Measurements from ENCODE around the gene RHEB.

The RHEB gene

DNA sequence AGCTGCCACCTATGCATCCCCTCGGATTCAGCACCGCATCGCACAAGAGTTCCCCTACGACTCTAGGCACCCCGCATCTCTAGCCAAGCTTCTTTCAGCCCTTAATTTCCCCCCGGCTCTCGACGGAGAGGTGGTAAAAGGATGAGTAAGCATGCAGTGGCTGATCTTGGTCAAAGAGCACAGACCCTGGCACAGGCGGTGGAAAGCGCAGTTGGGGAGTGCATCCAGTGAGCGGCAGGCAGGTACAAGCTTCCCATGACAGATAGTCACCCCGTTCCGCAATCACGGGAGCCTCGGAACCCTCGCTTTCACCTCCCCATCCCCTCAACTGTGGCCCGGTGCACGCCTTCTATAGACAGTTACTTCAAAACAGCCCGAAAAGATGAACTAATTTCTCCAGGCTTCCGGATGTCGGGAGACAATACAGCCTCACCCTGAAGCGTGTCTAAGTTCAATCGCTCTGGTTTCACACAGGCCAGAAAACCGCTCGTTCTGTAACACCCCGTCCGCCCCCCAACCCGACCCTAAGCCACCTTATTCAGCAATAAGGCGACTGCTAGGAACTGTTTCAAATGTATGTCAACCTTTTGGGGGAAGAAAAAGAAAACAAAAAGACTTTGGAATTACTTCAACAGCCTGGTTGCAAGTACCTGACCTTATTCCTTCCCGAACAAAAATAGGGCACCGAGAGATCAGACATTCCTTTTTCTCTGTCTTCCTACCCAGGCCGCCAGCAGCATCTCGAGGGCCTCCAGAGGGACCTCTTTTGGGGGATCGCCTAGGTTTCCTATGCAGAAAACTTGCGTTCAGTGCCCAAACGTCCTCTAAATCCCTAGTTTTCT lies 1.4 kb downstream of the RHEB start:
- DNase-seq (ENCODE audit: extremely low read depth, low read depth), result no peak
- TF ChIP-seq, protein P1, sequence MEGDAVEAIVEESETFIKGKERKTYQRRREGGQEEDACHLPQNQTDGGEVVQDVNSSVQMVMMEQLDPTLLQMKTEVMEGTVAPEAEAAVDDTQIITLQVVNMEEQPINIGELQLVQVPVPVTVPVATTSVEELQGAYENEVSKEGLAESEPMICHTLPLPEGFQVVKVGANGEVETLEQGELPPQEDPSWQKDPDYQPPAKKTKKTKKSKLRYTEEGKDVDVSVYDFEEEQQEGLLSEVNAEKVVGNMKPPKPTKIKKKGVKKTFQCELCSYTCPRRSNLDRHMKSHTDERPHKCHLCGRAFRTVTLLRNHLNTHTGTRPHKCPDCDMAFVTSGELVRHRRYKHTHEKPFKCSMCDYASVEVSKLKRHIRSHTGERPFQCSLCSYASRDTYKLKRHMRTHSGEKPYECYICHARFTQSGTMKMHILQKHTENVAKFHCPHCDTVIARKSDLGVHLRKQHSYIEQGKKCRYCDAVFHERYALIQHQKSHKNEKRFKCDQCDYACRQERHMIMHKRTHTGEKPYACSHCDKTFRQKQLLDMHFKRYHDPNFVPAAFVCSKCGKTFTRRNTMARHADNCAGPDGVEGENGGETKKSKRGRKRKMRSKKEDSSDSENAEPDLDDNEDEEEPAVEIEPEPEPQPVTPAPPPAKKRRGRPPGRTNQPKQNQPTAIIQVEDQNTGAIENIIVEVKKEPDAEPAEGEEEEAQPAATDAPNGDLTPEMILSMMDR (IDR thresholded peaks at IDR 0.05; ENCODE audit: low read depth, low read length, missing control alignments), result no peak
- peak overlapping the region; percentile 95 for H3K4me3 ChIP-seq (replicated peaks; ENCODE audit: low read depth, low read length)

DNA sequence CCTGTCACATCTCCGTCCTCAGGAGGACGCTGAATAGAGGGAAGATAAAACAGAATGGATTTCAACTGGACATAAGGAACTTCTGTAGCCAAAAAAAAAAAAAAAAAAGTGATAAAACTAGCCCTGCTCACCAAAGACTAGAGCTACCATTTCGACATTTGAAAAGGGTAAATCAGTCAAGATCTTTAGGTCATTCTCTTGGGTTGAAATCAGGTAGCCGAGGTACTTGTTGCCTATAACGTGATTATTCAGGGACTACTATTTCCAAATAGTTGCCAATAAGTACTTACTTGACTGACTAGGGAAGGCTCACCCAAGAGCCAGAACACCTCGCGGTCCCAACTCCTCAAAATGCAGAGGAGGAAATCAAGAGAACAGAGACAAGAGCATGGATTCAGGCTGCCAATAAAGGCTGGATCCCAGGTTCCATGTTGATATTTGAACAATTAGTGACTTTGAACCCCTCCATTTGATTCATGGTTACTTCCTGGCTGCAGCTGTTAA lies 2.0 kb downstream of the RHEB start:
- H3K4me3 ChIP-seq (replicated peaks; ENCODE audit: low read depth, low read length), result peak overlapping the region; percentile 95
- TF ChIP-seq, protein P1 (IDR thresholded peaks at IDR 0.05; ENCODE audit: low read depth, low read length, missing control alignments), result no peak
- DNase-seq (ENCODE audit: extremely low read depth, low read depth), result no peak

DNA sequence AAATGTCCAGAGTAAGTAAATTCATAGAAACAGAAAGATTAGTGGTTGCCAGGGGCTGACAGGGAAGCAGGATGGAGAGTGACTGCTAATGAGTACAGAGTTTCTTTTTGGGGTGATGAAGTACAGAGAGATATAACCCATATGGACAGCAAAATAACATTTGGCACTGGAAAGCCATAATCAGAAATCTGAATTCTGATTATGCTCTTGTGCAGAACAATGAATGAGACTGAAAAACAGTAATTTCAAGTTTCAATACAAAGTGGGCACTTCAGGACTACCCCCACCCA lies 4.5 kb downstream of the RHEB start:
- TF ChIP-seq, protein P1 (IDR thresholded peaks at IDR 0.05; ENCODE audit: low read depth, low read length, missing control alignments), result no peak
- H3K4me3 ChIP-seq (replicated peaks; ENCODE audit: low read depth, low read length), result no peak overlapping the region
- no peak for DNase-seq (ENCODE audit: extremely low read depth, low read depth)

DNA sequence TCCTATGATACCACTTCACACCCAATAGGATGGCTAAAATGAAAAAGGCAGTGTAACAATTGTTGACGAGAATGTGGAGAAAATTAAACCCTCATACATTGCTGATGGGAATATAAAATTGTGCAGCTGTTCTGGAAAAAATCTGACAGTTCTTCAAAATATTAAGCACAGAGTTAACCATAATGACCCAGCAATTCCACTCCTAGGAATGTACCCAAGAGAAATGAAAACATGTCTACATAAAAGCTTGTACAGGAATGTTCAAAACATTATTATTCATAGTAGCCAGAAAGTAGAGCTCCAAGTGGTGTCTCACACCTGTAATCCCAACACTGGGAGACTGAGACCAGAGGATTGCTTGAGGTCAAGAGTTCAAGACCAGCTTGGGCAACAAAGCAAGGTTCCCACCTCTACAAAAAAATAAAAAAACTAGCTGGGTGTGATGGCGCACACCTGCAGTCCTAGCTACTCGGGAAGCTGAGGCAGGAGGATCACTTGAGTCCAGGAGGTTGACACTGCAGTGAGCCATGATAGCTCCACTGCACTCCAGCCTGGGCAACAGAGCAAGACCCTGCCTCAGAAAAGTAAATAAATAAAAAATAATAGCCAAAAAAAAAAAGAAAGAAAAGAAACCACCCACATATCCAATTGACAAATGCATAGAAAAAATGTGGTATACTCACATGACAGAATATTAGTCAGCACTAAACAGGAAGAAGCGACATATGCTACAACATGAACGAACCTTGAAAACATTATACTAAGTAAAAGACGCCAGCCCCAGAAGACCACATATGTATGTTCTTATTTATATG lies 5.0 kb downstream of the RHEB start:
- DNase-seq (ENCODE audit: extremely low read depth, low read depth), result no peak
- no peak overlapping the region for H3K4me3 ChIP-seq (replicated peaks; ENCODE audit: low read depth, low read length)
- TF ChIP-seq, protein P1 (IDR thresholded peaks at IDR 0.05; ENCODE audit: low read depth, low read length, missing control alignments), result no peak

DNA sequence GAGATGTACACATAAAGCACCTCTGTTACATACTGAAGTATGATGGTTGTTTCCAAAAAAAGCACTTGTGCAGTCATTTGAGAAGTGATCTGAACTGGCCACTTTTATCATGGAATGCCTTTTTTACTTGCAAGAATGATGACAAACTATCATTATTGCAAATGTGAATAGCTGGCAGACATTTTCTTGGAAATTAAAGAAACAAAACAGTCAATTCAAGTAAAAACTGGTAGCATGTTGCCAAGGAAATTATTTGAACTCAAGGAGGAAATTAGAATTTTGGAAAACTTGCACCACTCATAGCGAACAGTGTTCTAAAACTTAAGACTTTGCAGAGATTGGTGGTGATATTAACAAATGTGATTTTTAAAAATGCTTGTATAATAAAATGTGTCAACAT lies 6.6 kb downstream of the RHEB start:
- TF ChIP-seq, protein P1 (IDR thresholded peaks at IDR 0.05; ENCODE audit: low read depth, low read length, missing control alignments), result no peak
- H3K4me3 ChIP-seq (replicated peaks; ENCODE audit: low read depth, low read length), result no peak overlapping the region
- DNase-seq (ENCODE audit: extremely low read depth, low read depth), result no peak

DNA sequence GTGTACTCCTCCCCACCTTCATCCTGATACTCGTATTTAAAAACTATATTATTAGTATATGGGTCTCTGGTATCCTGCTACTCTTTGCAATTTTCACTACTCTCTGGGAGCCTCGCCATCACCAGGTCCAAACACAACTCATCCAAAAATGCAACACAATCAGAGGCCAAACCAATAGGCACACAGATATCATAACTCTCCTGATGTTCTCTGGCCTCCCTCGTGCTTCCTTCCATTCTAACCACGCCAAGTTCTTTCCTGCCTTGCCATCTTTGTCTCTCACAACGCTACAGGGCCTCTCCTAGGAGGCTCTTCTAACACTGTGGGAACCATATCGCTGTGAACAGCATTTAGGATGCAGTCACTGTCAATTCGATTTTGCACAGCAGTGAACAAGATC lies 7.3 kb downstream of the RHEB start:
- no peak overlapping the region for H3K4me3 ChIP-seq (replicated peaks; ENCODE audit: low read depth, low read length)
- DNase-seq (ENCODE audit: extremely low read depth, low read depth), result no peak
- TF ChIP-seq, protein P1 (IDR thresholded peaks at IDR 0.05; ENCODE audit: low read depth, low read length, missing control alignments), result no peak
